ENCODE measurements around the gene MEGF6.

The MEGF6 gene

DNA sequence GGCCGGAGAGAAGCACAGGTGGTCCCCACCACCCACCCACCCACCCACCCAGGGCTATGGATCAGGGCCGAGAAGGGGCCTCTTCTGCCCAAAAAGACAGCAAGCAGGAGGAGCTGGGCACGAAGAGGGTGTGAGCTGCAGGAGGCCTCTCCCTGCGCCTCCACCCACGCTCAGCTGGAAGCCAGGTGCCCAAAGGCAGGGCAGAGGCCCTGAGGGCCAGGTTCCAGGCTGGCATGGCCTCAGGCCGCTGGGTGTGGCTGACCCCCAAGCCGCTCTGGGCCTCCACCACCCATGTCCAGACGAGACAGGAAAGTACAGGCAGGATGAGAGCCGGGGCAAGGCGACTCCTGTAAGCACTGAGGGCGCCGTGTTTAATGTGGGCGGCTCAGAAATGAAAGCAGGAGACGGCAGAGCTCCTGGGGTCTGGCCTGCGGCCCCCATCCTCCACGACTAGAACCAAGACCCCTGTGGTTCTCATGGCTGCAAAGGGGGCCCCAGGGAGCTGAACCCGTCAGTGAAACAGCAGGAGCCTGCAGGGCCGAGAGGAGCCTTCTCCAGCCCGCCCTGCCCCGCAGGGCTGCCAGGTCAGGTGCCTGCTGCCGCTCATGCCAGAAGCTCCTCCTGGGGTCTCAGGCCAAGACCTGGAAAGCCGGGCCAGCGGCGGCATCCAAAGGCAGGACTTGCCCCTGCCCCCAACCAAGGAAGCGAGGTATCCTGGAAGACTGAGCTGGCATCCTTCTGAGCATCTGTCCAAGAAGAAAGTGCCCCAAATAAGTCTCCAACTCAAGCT is 56.0 kb downstream of the MEGF6 start:
- DNase-seq (ENCODE audit: low spot score): no peak

DNA sequence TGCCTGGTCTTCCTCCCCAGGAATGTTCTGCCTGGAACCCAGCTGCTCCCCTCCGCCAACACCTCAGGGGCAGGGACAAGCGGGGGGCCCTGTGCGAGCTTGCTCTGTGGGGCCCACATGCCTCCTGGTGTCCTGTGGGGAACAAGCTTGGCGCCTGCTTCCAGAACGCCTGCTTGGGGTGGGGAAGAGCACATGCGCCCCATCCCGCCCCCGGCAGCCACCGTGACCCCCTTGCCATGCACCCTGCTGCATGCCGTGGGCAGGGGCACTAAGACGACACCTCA is 57.4 kb downstream of the MEGF6 start:
- DNase-seq (ENCODE audit: low spot score): no peak

DNA sequence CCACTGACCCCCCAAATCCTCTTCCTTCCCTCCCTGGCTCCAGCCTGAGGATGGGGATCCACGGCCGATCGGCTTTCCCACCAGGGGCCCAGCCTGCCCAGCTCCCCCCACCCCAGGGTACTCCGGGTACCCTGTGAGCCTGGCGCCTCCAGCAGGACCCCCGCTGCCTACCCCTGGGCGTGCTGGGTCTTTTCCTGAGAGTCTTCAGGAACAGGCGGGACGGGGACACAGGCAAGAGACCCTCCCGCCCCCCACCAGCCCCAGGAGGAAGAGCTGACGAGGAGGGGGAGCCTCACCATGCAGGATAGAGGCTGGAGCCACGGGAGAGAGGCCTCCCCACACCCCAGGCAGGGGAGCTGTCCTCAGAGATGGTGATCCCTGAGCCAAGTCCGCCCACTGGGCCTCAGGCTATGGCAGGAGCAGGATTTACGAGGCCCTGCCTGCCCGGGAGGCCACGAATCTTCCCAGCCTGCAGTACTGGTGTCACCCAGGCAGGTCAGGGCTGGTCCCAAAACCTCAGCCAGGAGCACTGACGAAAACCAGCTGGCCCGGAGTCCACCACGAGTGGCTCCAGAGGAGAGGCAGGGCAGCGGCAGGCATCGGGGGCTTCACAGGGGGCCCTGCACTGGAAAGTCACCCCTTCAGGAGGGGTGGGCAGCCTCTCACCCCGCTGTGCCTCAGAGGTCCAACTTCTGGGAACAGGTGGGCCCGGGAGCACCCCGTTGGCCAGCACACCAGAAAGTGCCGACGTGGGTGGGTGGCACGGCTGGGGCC is 58.0 kb downstream of the MEGF6 start:
- no peak for DNase-seq (ENCODE audit: low spot score)

DNA sequence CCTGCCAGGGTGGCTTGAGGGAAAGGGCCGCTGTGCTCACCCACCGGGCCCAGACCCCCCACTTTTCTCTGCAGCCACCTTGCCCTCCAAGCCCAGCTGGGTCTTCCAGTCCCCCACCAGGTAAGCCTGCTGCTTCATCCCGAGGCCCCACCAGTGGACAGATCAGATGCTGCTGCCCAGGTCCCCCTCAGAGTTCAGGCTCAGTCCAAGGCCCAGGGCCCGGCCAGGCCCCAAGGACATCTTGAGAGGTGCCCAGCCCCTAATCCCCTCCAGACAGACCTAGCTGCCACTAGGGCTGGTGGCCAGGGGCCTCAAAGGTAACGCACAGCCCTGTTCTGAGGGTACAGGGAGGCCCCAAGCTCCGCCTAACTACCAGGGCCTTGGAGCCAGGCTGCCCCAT is 58.6 kb downstream of the MEGF6 start:
- DNase-seq (ENCODE audit: low spot score): no peak

DNA sequence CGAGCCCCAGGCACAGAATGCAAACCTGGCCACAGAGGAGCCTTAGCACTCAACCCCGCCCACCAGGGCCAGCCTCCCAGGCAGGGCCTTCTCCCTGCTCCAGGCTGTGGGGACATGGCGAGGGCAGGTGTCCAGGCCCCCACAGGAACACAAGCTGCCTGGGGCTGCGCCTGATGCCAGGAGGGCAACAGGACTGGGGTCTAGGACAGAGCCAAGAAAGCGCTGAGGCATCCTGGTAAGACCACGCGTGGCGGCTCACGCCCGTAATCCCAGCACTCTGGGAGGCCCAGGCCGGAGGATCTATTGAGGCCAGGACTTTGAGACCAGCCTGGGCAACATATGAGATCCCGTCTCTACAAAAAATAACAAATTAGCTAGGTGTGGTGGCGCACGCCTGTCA is 59.1 kb downstream of the MEGF6 start:
- no peak for DNase-seq (ENCODE audit: low spot score)

DNA sequence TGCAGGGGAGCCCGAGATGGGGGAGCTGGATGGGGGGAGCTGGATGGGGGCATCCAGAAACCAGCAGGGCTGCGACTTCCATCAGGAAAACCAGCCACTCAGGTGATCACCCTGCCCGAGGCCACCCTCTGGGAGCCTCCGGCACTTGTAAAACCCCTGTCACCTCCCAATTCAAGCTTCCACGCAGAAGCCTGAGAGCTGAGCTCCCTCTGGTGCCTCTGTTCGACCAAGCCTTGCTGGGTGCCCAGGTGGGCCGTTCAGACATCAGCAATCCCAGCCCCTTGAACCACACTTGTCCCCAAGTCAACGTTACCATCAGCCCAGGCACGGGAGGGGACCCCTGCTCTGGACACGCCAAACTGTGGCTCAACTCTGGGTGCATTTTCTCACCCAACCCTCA is 59.6 kb downstream of the MEGF6 start:
- no peak for DNase-seq (ENCODE audit: low spot score)

DNA sequence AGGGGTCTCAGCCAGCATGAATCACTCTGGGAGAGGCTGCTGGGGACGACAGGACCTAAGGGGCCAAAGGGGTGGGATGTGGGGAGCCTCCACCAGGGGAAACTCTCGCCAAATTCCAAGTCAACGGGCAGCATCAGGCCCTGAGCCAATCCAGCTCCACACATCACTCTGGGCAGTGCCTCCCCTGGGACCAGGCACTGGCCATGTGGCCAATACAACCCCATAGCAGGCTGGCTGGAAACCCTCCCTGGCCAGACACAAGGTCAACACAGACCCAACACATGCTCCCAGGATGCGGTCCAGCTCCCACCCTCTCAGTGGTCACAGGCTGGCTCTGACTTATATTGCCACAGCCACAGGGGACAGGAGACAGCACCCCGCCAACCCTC is 60.0 kb downstream of the MEGF6 start:
- no peak for DNase-seq (ENCODE audit: low spot score)

DNA sequence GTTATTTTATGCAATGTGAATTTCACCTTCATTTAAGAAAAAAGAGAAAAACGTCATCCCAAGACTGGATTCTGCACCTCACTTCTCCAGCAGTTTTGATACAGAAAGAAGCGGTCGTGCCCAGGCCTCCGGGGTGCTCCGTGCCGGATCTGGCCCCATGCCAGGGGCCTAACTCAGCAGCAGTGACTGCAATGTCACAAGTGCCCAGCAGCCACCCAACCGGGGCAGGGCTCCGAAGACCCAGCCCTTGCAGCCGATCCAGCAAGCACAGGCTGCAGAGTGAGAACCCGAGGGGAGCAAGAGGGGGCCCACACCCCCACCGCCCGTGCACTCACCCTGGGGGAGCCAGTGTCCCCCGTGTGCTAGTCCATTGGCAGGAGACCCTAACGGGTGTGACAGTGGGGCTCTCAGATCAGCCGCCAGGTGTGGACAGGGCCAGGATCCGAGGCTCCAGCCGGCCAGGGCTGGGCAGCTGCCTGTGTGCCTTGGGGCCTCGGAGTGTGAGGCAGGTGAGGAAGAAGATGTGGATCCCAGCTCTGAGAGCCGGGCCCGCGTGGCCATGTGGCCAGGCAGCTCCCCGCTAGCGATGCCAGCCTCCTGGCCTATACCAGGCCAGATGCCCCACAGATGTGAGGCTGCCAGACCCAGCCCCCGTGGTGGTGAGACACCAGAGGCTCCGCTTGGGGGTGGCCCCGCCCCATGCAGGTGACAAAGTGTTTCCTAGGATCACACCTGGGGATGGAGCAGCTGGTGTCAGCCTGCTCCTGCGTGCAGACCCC is 60.6 kb downstream of the MEGF6 start:
- DNase-seq (ENCODE audit: low spot score): no peak

DNA sequence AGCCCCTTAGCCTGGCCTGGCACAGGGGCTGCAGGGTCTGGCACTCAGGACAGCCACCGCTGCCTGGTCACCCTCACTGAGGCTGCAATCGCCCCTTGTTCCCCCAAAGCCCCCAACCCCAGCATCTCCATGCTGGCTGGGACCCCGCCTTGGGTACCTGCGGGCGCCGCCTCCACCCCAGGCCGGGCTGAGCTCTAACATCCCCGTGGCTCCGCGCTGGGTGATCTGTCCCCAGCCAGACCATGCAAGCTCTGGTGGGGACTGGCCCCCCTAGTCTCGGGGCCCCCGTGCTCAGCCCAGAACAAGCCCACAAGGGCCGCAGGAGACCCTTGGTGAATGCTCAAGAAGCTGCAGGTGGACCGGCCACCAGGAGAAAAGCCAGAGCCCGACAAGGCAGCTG is 62.4 kb downstream of the MEGF6 start:
- no peak for DNase-seq (ENCODE audit: low spot score)

DNA sequence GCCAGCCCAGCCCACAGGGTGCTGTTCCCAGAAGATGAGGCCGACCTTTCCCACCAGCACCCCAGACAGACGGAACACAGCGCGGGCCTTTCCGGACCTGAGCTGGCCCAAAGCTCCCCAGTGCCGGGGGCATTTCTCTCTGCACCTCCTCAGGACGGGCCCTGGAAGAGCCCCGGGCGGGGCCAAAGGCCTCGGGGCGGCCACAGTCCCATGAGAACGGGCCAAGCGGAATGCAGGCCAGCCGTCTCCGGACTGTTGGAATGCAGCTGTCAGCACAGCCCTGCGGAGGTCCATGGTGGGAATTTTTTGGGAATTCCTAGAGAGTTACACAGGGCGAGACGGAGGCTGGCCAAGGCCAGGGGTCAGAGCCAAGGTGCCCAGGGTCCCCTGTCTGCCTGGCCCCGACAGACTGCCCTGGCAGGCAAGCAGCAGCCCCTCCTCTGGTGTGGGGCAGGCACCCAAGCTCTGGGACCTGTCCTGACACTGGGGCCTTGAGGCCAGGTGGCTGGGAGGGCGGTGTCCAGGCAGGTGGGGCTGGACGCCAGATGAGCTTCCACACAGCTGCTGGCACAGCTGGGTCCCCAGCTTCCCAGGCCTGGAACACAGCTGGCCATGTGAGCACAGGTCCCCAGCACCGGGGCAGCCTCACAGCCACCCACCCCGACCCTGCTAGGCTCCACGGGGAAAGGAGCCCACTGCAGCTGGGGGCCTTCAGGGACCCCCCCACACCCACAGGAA is 63.0 kb downstream of the MEGF6 start:
- DNase-seq (ENCODE audit: low spot score): no peak

DNA sequence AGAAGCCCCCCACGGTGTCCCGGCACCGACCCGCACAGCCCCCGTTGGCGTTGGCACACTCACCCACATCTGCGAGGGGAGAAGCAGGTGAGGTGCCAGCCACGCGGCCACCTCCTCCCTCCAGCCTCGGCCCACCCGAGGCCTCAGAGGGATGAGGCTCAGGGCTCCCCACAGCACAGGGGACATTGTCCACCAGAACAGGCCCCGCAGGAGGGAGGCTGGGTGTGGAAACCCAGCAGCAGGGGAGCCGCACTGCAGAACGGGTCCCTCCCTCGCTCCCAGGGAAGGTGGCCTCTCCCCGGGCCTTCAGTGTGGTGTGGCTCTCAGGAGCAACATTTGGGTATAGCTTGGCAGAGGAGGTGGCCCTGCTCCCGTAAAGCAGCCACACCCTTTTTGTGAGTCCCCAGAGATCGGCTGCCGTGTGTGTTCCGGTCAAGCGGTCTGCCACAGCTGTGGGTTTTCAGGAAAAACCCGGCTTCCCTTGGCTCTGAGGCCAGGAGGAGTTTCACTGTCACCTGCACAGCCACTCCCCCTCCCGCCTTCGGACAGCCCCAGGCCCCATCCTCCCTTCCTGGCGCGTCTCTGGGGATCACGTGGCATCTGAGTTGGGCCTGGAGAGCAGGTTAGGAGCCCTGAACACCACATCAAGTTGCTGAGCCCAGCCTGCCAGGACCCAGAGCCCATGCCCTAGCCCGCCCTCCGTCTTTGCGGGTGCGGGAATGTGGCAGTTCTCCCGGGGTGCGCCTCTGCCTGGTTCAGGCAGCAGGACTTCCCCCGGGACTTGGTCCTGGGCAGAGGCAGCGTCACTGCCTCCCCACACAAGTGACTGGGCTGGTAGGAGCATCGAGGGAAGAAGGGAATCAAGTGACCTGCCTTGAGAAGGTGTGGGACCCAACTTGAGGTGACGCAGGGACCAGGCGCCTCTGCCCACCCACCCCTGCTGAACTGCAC is 64.0 kb downstream of the MEGF6 start:
- no peak for DNase-seq (ENCODE audit: low spot score)

DNA sequence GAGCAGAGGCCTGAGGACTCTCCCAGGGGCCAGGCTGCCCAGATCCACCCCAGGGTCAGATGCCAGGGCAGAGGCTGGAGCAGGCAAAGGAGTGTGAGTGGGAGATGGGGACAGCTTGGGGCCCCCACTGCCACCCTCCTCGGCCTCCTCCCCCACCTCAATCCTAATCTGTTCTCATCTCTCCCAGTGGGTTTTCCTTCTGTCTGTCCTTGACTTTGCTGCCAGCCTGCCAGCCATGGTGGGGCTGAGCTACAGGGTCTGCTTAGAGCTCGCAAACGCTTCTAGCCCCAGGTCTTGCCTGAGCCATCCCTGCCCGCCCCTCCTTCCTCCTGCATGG is 65.3 kb downstream of the MEGF6 start:
- no peak for DNase-seq (ENCODE audit: low spot score)

DNA sequence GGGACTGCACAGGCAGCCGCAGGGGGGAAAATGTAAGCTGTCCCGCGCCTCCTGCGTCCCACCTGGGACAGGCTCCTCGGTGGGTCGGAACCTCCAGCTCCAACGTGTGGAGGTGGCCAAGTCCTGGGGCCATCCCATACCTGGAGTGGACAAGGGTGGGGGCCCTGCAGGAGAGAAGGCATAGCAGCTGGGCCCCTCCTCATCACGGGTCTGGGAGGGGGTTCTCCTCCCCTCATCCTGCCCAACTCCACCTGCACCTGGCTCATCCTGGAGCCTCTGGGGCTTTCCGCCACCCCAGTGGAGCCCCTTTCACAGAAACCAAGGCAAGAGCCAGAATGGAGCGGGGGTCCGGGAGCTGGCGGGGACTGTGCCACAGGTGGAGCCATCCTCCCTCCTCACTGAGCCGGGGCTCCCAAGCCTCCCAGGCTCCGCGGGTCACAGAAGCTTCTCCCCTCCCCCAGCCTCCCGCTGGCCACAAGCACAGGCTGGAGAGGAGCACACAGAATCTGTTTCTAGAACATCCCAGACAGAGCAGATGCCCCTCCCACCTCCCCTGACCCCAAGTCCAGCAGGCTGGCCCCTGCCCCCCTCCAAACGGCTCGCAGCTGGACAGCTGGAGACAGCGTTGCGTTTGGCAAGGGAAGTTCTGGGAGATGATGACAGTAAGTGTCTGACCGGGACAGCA is 65.8 kb downstream of the MEGF6 start:
- no peak for DNase-seq (ENCODE audit: low spot score)

DNA sequence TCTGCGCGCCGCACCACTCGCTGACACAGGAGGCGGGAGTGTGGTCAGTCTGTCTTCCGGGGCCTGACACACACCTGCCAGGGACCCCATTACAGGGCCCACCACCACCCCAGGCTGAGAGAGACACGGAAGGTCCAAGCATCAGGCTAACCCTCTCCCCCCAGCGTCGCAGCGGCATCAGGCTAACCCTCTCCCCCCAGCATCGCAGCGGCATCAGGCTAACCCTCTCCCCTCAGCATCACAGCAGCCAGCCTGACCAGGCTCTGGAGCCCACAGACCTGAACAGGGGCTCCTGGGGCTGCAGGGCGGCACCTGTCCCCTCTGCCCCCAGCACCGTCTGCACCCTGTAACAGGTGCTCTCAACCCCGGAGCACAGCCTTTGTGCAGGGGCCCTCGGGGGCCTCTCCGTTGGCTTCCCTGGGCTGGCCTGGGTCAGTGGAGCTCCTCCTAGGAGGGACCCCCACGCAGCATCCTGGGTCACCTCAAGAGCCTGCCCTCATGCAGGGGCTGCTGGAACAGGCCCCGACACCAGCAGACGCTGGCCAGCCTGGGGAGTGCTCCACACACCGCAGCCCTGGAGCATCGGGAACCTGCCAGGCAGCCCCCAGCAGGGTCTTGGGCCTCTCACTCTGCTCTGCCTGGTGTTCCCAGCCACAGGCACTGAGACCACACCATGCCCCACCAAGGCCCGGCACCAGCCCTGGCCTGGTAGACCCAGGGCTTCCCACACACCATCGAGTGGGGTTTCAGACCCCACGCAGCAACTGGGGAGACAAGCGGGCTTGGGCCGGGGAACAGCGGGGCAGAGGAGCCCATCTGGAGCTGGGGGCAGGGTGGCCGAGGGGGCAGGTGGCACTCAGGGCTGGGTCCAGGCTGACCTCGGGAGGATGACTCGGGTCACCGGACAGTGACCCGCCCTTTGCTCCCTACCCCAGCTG is 67.0 kb downstream of the MEGF6 start:
- no peak for DNase-seq (ENCODE audit: low spot score)

DNA sequence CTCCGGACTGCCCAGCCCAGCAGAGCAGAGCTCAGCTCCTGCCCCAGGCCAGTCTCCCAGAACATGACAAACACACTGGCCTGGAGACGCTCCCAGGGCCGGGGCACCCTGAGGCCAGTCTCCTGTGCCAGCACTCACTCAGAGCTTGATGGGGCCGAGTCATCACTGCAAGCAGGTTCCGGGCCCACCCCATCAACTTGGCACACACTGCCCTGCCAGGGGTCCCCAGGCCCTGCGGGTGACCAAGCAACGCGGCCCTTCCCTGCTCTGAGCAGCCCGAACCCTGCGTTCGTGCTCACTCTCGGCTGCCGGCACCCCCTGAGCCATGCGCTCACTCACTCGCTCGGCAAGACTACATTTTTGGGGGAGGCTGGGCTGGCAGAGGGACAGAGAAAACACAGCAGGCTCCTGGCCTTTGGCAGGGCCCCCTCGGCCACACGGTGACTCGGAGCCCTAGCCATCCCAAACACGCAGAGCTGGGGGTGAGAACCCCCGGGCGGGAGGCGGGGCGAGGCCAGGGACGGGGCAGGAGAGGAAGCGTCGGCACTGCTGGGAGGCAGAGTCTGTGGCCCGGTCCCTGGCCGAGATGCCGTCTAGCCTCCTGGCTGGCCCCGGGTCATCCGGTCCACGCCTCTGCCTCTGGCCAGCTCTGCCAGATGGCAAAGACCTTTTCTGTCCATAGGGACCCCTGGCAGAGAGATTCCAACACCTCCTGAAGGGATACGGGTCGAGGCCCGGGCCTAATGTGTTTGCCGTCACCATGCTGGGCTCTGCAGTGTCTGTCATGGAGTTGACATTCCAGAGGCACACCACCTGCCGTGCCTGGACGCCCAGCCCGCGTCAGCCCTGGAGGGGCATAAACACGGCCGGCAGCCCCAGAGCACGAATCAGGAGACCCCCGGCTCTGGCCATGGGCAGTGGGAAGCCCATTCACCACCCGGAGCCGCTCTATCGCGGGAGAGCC is 68.0 kb downstream of the MEGF6 start:
- no peak for DNase-seq (ENCODE audit: low spot score)

DNA sequence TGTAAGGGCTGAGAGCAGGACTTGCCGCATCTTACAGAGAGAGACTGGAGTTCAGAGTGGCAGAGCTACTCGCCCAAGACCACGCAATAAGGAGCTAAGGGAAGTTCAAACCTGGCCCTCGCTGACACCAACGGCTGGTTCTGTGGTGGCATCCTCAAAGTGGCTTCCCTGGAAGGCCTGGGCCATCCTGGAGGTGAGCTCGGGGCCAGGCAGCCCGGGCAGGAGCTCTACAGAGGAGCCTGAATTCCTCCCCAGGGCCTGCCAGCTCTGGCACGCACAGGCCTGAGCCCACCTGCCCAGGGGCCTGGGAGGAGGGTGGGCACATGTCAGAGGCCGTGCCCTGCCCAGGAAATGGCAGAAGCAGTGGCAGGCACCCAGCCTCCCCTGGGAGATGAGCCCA is 68.6 kb downstream of the MEGF6 start:
- no peak for DNase-seq (ENCODE audit: low spot score)

DNA sequence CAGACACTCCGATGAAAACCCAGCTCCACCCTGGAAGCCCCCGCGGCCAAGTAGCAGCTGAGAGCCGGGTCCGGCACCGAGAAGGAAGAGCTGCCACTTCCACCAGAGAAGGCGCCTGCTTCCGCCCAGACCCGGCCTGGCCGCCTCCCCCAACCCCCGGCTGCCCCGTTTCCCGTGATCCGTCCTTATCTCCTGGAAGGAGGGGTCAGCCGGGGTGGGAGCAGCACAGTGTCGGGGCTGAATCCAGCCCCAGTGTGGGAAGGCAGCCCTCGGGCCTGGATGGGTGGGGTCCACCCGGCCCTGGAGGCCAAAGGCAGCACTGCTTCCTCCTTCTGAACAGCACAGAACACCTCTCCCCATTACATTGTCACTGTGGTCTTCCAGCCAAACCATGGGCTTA is 69.4 kb downstream of the MEGF6 start:
- DNase-seq (ENCODE audit: low spot score): no peak

DNA sequence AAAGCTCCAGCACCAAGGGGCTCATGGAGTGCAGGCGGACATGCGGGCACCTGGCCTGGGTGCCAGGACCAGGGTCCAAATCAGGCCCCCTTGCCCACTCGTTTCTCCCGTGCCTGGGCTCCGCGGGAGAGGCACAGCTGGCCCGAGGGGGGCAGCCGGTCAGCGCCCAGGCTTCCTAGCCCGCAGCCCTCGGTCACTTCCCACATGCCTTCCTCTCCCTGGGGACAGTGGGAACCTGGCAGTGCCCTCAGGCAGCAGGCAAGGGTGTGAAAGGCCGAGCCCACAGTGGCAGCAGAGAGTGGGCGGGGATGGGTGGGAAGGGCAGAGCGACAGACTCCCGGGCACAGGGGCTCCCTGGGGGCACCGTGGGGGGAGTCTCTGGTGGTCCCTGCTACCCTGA is 69.8 kb downstream of the MEGF6 start:
- no peak for DNase-seq (ENCODE audit: low spot score)

DNA sequence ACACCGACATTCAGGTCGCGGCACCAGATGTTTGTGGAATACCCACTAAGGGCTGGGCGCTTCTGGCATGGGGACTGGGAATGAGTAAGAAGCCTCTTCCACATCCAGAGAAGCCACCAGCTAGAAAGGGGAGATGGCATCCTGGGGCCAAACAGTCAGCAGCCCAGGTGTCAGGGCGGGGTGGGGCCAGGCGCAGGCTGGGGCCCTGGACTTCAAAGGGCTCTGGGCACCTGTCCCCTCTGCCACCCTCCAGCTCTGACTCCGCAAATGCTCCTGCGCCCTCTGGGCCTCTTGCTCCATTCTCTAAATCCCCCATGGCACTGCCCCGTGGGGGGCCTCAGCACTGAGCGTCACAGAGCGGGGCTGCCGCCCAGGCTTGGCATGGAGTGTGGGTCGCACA is 70.4 kb downstream of the MEGF6 start:
- no peak for DNase-seq (ENCODE audit: low spot score)

Measured in hematopoietic multipotent progenitor cell treated with erythropoietin and hydrocortisone succinate and interleukin-3 and kit ligand, for 17 days (in vitro differentiated cells).